Measurements from ENCODE around the gene BOK. TPM values are rescaled to one million over a fixed set of nuclear protein-coding genes. Genes with fewer than 3 reads are reported as not detected.
A peak's percentile ranks its signal among the peaks of the same experiment; 100 is the strongest.

BOK gene
- total RNA-seq, 1 experiment from 2014 or later: 33.9 TPM

DNA sequence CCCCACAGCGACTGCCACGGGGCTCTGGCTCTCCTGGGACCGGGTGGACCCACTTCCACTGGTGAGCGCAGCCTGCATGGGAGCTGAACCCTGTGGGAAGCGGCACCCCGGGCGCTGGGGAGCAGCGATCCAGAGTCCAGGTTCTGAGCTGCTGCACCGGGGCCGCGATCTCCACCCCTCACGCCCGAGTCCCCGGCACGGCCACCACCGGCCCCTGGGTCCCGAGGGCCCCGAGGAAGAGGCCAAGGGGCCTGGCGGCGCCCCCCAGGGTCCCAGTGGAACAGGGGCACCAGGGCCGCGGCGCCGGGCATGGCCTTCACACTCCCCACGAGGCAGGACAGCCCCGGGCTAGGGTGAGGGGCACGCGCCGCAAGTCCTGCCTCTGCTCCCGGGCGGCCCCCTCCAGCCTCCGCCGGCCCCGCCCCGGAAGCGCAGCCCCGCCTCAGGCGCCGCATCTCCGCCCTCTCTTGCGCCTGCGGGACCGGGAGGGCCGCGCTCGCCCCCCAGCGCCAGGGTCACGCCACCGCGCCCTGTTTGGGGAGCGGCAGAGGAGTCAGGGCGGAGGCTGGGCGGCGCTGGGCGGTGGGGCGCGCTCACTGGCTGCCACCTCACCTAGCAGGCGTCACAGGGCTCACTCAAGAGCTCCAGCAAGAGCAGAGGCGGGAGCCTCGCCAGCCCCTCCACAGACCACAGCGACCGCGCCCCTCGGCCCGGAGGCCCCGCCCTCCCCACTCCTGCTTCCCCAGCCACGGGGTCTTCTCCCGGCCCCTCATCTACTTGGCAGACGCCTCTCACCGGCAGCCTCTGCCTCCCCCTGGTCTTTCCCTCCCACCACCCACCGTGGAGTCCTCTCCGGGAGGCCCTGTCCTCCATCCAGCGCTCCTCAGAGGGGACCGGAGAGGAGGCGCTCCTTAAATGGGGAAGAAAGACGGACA is 51.6 kb downstream of the BOK start:
- peaks cover 4 to 13% (median 11%) of the 10 kb centered on the region in 3 experiments; a peak in 6 of 7 replicates for H3K36me3 Mint-ChIP-seq (ENCODE audit: insufficient read depth in 1 of 3, low read depth in 3 of 3)
- Histone ChIP-seq H4K20me1 (ENCODE audit: control insufficient read depth, insufficient read depth, insufficient read length) (no peaks in the 10 kb centered on the region), H3K14ac (ENCODE audit: insufficient read depth, low read length) (peak overlapping the region; percentile 55; the same call in 1 of the 2 replicates), H2AFZ (ENCODE audit: low read length) (no peak overlapping the region), H2BK12ac (ENCODE audit: insufficient read length, low read depth, low read length) (no peak overlapping the region), H3K79me2 (ENCODE audit: insufficient read depth, low read length) (no peaks in the 10 kb centered on the region; the same call in 1 of the 2 replicates), H4K8ac (replicated peaks; ENCODE audit: insufficient read length, low read depth, low read length) (no peak overlapping the region), H3K4me1 (ENCODE audit: insufficient read depth, low read length) (no peaks in the 10 kb centered on the region), H3K27ac (ENCODE audit: insufficient read length, low read depth, low read length) (no peak overlapping the region), H3K4me2 (ENCODE audit: insufficient read depth, insufficient read length, low read length) (peak overlapping the region; percentile 49), H3K27me3 (ENCODE audit: insufficient read depth, low read length) (no peaks in the 10 kb centered on the region), H3K23me2 (ENCODE audit: insufficient read length, low read depth, low read length, poor library complexity, severe bottlenecking) (peaks cover 6% of the 10 kb centered on the region), H4K5ac (ENCODE audit: insufficient read length, low read depth, low read length) (no peak overlapping the region), H3K4ac (ENCODE audit: low read depth, low read length) (no peak overlapping the region), H2BK15ac (ENCODE audit: low read depth, low read length) (no peak overlapping the region), H2BK120ac (ENCODE audit: low read depth, low read length, poor library complexity, severe bottlenecking) (no peak overlapping the region), H4K91ac (ENCODE audit: insufficient read length, low read depth, low read length) (no peak overlapping the region), H2AK5ac (ENCODE audit: insufficient read length, low read length) (no peak overlapping the region), H2BK20ac (ENCODE audit: low read depth, low read length, poor library complexity, severe bottlenecking) (no peak overlapping the region), H3K23ac (ENCODE audit: insufficient read length, low read depth, low read length) (no peak overlapping the region), H2BK5ac (ENCODE audit: insufficient read length, low read length) (no peak overlapping the region), H3K79me1 (ENCODE audit: insufficient read depth, low read depth, low read length, poor library complexity, severe bottlenecking) (no peaks in the 10 kb centered on the region), H3T11ph (ENCODE audit: low read length) (no peak overlapping the region), H3K18ac (ENCODE audit: insufficient read length, low read depth, low read length) (peak overlapping the region; percentile 94), H3K9ac (ENCODE audit: extremely low read depth, insufficient read length, low read length) (peak overlapping the region; percentile 77), H3K9me3 (ENCODE audit: control insufficient read depth, low read depth, low read length) (no peaks in the 10 kb centered on the region), H3K56ac (ENCODE audit: insufficient read length, low read depth, low read length) (no peak overlapping the region)
- H3K9me3 Mint-ChIP-seq: no peaks in the 10 kb centered on the region
- TF ChIP-seq, protein P1, sequence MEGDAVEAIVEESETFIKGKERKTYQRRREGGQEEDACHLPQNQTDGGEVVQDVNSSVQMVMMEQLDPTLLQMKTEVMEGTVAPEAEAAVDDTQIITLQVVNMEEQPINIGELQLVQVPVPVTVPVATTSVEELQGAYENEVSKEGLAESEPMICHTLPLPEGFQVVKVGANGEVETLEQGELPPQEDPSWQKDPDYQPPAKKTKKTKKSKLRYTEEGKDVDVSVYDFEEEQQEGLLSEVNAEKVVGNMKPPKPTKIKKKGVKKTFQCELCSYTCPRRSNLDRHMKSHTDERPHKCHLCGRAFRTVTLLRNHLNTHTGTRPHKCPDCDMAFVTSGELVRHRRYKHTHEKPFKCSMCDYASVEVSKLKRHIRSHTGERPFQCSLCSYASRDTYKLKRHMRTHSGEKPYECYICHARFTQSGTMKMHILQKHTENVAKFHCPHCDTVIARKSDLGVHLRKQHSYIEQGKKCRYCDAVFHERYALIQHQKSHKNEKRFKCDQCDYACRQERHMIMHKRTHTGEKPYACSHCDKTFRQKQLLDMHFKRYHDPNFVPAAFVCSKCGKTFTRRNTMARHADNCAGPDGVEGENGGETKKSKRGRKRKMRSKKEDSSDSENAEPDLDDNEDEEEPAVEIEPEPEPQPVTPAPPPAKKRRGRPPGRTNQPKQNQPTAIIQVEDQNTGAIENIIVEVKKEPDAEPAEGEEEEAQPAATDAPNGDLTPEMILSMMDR (conservative IDR thresholded peaks at IDR 0.05): peak; percentile 78
- no CpG with 5 or more reads among the region's 76 CpGs for WGBS (ENCODE audit: extremely low coverage, insufficient read length, low lambda C conversion rate)
- peak; percentile 98 for DNase-seq
- H3K4me1 Mint-ChIP-seq: peaks cover 7 to 8% of the 10 kb centered on the region in 2 experiments
- peak overlapping the region; percentile 67 to 95 (median 71); a peak in 6 of 7 replicates for H3K27ac Mint-ChIP-seq
- no peaks in the 10 kb centered on the region for H3K27me3 Mint-ChIP-seq (ENCODE audit: low read depth)
- H3K4me3 Mint-ChIP-seq: peak overlapping the region; percentile 54 to 82
